ENCODE measurements around the gene SLC25A22.

SLC25A22 gene

GRCh38 chr11:791658-792534 lies 6.2 kb downstream of the SLC25A22 start:
- no peak for DNase-seq (ENCODE audit: low read depth in 1 of 2, low spot score in 1 of 2)

- no peak for DNase-seq (ENCODE audit: low read depth in 1 of 2, low spot score in 1 of 2)
These were observed 7.1 kb downstream of the SLC25A22 start for GRCh38 chr11:790721-791564.

DNA sequence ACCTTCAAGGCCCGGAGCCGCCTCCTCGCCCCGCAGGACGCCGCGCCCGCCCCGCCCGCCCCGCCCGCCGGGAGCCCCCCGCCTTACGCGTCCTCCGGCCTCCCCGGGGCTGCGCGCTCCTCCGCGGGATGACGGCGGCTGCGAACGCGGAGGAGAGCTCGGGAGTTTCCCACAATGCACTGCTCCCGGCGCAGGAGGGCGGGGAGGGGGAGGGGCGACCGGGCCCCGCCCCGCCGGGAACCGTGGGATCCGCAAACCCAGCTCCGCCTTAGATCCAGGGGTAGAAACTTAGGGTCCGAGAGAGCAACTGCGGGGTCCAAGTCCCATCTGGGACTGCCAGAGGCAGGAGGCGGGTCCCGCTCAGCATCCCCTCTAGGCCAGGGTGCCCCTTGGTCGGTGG lies 8.1 kb downstream of the SLC25A22 start, which contains the start of gene CEND1:
Gene CEND1, minus strand, starts transcription at position 148 of the 400 bp plus-strand sequence. CDS start 1,514 bp downstream, outside the sequence.
- DNase-seq (ENCODE audit: low read depth in 1 of 2, low spot score in 1 of 2), result peak in 1 of 2 donors; percentile 40

DNA sequence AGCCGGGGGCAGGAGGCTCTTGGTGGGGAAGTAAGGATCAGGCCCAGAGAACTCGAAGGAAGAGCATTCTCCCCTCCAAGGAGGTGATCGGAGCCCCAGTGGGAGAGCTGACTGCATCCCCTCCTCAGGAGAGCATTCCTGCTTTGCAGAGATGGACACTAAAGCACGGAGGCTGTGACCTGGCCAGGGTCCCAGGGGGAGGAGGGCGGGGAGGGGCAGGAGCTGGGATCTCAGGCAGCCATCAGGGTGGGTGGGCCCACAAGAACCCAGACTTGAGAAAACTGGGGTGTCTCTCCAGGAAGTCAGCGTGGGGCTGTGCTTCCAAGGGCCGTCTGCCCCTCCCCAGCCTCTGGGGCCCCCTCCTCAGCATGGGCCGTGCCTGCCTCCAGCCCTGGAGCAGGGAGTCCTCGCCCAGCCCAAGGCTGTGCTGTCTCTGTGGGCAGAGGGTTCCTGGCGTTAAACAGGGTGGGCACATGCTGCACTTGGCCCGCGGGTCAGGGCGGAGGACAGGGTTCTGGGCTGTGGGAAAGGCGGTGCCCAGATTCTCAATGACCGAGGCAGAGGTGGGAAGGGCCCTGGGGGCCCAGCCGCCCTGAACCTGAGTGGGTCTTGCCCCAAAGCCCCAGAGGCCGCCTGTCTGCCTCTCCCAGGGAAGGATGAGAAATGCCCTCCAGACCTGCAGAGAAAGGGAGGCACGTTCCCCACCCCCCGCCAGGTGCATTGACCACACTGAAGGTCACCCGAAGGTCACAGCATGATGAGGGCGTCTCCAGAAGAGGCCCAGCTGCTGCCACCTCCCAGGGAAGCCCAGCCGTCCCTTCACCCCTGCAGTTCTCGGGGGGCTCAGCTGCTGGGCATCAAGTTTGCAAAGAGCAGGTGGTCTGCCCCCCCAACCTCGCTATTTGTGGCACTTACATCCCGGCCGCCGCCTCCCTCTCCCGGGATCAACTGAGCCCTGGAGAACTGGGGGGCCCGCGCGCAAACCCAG lies 8.8 kb downstream of the SLC25A22 start:
- DNase-seq (ENCODE audit: low read depth in 1 of 2, low spot score in 1 of 2), result no peak

DNA sequence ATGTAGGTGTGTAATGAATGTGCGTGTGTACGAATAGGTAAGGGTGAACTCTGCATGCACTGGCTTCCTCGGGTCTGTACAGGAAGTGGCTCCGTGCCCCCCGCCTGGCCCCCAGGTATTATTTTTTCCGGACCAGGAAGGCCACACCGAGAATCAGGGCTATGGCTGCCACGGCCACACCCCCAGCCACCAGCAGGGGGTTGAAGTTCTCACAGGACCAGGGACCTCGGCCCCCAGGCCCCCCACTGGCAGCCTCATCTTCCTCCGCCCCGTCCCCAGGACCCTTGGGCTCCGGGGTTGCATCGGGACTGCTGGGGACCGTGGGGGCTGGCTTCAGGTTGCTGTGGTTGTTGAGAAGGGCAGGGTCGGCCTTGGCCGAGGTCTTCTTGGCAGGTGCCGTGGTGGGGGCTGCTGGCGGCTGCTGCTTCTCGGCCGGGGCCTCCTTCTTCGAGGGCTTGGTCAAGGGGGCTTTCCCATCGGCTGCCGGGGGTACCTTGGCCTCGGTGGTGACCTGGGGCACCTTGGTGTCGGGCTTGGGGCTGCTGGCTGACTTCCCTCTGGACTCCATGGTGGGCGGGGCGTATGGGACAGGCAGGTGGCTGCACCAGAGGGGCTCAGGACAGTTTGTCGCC lies 10.0 kb downstream of the SLC25A22 start:
- no peak for DNase-seq (ENCODE audit: low read depth in 1 of 2, low spot score in 1 of 2)

- DNase-seq (ENCODE audit: low read depth in 1 of 2, low spot score in 1 of 2), result no peak
These were observed 10.9 kb downstream of the SLC25A22 start for GRCh38 chr11:787084-787675.

- no peak for DNase-seq (ENCODE audit: low read depth in 1 of 2, low spot score in 1 of 2)
These were observed 11.6 kb downstream of the SLC25A22 start for GRCh38 chr11:786235-787083.

DNA sequence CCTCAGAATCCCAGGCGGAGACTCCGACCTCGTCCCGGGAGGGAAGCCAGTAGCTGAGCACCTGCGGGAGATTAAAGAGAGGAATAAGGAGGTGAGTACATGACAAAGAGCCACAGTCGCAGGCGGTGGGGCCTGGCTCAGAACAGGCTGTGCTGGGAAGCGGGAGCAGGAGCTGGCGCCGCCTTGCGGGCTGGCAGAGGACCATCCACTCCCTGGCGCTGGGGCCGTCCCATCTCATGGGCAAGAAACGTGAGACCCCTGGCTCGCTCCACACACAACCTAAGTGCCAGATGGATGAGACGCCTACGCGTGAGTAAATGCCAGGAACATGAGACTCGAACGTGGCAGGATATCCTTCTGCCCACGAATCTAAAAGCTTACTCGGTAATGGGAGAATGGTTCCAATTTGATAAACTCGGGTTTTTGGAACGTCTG lies 14.5 kb downstream of the SLC25A22 start:
- no peak for DNase-seq (ENCODE audit: low read depth in 1 of 2, low spot score in 1 of 2)

GRCh38 chr11:782264-783174 lies 15.6 kb downstream of the SLC25A22 start:
- DNase-seq (ENCODE audit: low read depth in 1 of 2, low spot score in 1 of 2), result no peak

GRCh38 chr11:779955-780532 lies 18.0 kb downstream of the SLC25A22 start:
- DNase-seq (ENCODE audit: low read depth in 1 of 2, low spot score in 1 of 2), result no peak

DNA sequence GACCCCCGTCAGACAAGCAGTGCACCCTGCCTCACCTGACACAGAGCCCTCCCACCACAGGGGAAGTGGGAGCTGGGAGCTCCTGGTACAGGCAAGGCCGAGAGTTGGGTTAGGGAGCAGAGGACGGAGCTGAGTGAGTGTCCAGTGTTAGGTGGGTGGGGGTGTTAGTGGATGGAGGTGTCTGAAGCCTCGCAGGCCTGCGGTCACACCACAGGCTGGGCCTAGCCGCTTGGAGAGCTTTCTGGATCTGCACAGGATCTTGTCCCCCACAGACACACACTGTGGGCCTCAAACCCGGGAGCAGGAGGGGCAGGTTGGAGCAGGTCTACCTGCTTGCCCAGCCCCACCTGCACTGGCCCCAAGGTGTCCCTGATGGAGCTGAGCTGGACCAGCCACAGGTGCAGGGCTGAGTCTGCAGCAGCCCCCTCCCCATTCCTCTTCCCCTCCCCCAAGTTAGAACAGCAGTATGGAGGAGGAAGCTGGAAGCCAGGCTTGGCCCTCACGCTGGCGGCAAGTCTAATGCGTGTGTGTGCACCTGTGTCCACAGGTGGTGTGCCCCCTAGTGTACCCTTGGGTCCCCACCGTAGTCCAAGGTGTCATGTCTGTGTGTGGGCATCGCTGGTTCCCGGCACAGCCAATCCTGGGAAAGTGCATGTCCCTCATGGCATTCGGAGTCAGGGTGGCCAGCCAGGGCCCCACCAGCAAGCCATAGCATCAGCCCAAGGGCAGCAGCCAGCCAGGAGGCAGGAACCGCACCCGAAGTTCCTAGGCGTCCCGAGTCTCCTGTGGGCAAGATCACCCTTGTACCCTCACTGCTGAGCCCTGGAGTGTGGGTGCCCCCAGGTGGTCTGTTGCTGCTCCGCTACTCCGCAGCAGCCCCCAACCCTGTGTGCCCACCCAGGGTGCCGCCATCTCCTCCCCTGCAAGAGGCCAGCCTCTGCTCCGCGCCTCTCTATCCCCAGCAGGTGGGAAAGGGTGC lies 18.8 kb downstream of the SLC25A22 start:
- DNase-seq (ENCODE audit: low read depth in 1 of 2, low spot score in 1 of 2), result no peak

GRCh38 chr11:777288-778255 lies 20.5 kb downstream of the SLC25A22 start, which contains the start of gene GATD1:
Gene GATD1 (minus strand): TSS chr11:777487. CDS start chr11:777462, 25 bp downstream.
- DNase-seq (ENCODE audit: low read depth in 1 of 2, low spot score in 1 of 2), result peak; percentile 91 to 97

GRCh38 chr11:776561-777287 lies 21.4 kb downstream of the SLC25A22 start:
- DNase-seq (ENCODE audit: low read depth in 1 of 2, low spot score in 1 of 2), result no peak

GRCh38 chr11:776263-776560 lies 21.9 kb downstream of the SLC25A22 start:
- no peak for DNase-seq (ENCODE audit: low read depth in 1 of 2, low spot score in 1 of 2)

Data from stimulated activated CD4-positive, alpha-beta T cell treated with anti-CD3 and anti-CD28 coated beads, Interleukin-15, amount 100 ng/mL, for 1 hour (primary cell).